Stimulated activated naive B cell treated with anti-CD40 and anti-IgM and Interleukin-4, amounts not matched to agents 10 μg/mL and 1 μg/mL and 100 μg/mL, for 72 hours (primary cell): ENCODE results near the gene LMBR1.
A peak's percentile ranks its signal among the peaks of the same experiment; 100 is the strongest.
"Not testable (repeated sequence)": the region's sequence is repeated elsewhere in the genome, so short reads cannot be mapped to it uniquely, and the experiment has no call there.

ENCODE experiments used
- ATAC-seq, 2 donors: fragments of 150-1000 bp; cut with Tn5 transposase; replicated peaks; 2 replicates each; pipeline ENCODE4 v1.10.0; 2021; ENCODE audit warnings: moderate library complexity in 1 of 2
- DNase-seq: peaks from one replicate; pipeline ENCODE4 v3.0.0; 2021
- H3K27ac Mint-ChIP-seq: one replicate; pipeline ENCODE4 v1.8.0; 2022; ENCODE audit warnings: mild to moderate bottlenecking, mixed read lengths
- H3K27me3 Mint-ChIP-seq, 2 donors: one replicate each; pipeline ENCODE4 v1.8.0; 2022; ENCODE audit warnings: mixed read lengths in 2 of 2
- H3K36me3 Mint-ChIP-seq, 2 donors: one replicate each; pipeline ENCODE4 v1.8.0; 2022; ENCODE audit warnings: mixed read lengths in 2 of 2, mild to moderate bottlenecking in 1 of 2
- H3K4me1 Mint-ChIP-seq, 2 donors: one replicate each; pipeline ENCODE4 v1.8.0; 2022; ENCODE audit warnings: mixed read lengths in 2 of 2, mild to moderate bottlenecking in 1 of 2
- H3K4me3 Mint-ChIP-seq, 2 donors: one replicate each; pipeline ENCODE4 v1.8.0; 2022; ENCODE audit warnings: mild to moderate bottlenecking in 2 of 2, mixed read lengths in 2 of 2, moderate library complexity in 1 of 2
- H3K9me3 Mint-ChIP-seq, 2 donors: one replicate each; pipeline ENCODE4 v1.8.0; 2022; ENCODE audit warnings: mixed read lengths in 2 of 2, mild to moderate bottlenecking in 1 of 2

The LMBR1 gene

GRCh38 chr7:156725073-156725472 lies 167.9 kb downstream of the LMBR1 start:
- H3K9me3 Mint-ChIP-seq = no peaks in the 10 kb centered on the region
- no peak for ATAC-seq
- DNase-seq = no peak

GRCh38 chr7:156722043-156722826 lies 170.7 kb downstream of the LMBR1 start:
- DNase-seq = no peak
- Mint-ChIP-seq H3K27me3 (no peaks in the 10 kb centered on the region), H3K4me3 (no peak overlapping the region), H3K36me3 (peaks cover 14 to 20% of the 10 kb centered on the region in 2 donors), H3K9me3 (no peaks in the 10 kb centered on the region), H3K4me1 (no peaks in the 10 kb centered on the region), H3K27ac (no peak overlapping the region)
- ATAC-seq = no peak

More at GRCh38 chr7:156725073-156725472, 167.9 kb downstream of the LMBR1 start:
- no peaks in the 10 kb centered on the region for H3K27me3 Mint-ChIP-seq
- H3K4me1 Mint-ChIP-seq = no peaks in the 10 kb centered on the region
- no peak overlapping the region for H3K27ac Mint-ChIP-seq
- no peak overlapping the region for H3K4me3 Mint-ChIP-seq
- peaks cover 9 to 15% of the 10 kb centered on the region in 2 donors for H3K36me3 Mint-ChIP-seq

- no peak for DNase-seq
- H3K4me1 Mint-ChIP-seq = peaks cover 8 to 12% of the 10 kb centered on the region in 2 donors
- H3K9me3 Mint-ChIP-seq = peaks cover 14 to 17% of the 10 kb centered on the region in 2 donors
- peaks cover 71 to 80% of the 10 kb centered on the region in 2 donors for H3K36me3 Mint-ChIP-seq
- H3K27ac Mint-ChIP-seq = peak overlapping the region; percentile 42
- no peak overlapping the region for H3K4me3 Mint-ChIP-seq
- ATAC-seq = no peak
- no peaks in the 10 kb centered on the region for H3K27me3 Mint-ChIP-seq
These were observed 189.1 kb downstream of the LMBR1 start for GRCh38 chr7:156703773-156704482.

GRCh38 chr7:156703209-156703608 lies 189.8 kb downstream of the LMBR1 start:
- Mint-ChIP-seq H3K36me3 (peaks cover 71 to 80% of the 10 kb centered on the region in 2 donors), H3K27ac (no peak overlapping the region), H3K4me1 (peaks cover 8 to 12% of the 10 kb centered on the region in 2 donors), H3K4me3 (no peak overlapping the region), H3K9me3 (peaks cover 14 to 15% of the 10 kb centered on the region in 2 donors), H3K27me3 (no peaks in the 10 kb centered on the region)
- no peak for ATAC-seq
- DNase-seq = no peak

GRCh38 chr7:156702399-156702798 lies 190.6 kb downstream of the LMBR1 start:
- DNase-seq (no peak), ATAC-seq (no peak)
- Mint-ChIP-seq H3K4me1 (peaks cover 8 to 12% of the 10 kb centered on the region in 2 donors), H3K27ac (no peak overlapping the region), H3K4me3 (no peak overlapping the region), H3K36me3 (peaks cover 71 to 80% of the 10 kb centered on the region in 2 donors), H3K27me3 (no peaks in the 10 kb centered on the region), H3K9me3 (peaks cover 14 to 18% of the 10 kb centered on the region in 2 donors)

GRCh38 chr7:156701787-156702186 lies 191.2 kb downstream of the LMBR1 start:
- ATAC-seq, H3K27ac Mint-ChIP-seq, DNase-seq, H3K4me3 Mint-ChIP-seq, H3K27me3 Mint-ChIP-seq: not testable (repeated sequence)
- Mint-ChIP-seq H3K9me3 (peaks cover 15 to 20% of the 10 kb centered on the region in 2 donors), H3K36me3 (peaks cover 68 to 80% of the 10 kb centered on the region in 2 donors), H3K4me1 (peaks cover 8 to 12% of the 10 kb centered on the region in 2 donors)

- Mint-ChIP-seq H3K9me3 (peaks cover 17 to 26% of the 10 kb centered on the region in 2 donors), H3K36me3 (peaks cover 67 to 77% of the 10 kb centered on the region in 2 donors)
- H3K4me1 Mint-ChIP-seq, H3K4me3 Mint-ChIP-seq, DNase-seq, H3K27ac Mint-ChIP-seq, H3K27me3 Mint-ChIP-seq, ATAC-seq: not testable (repeated sequence)
These were observed 194.5 kb downstream of the LMBR1 start for GRCh38 chr7:156698512-156698911.

- H3K4me3 Mint-ChIP-seq, H3K27me3 Mint-ChIP-seq, DNase-seq, ATAC-seq, H3K27ac Mint-ChIP-seq, H3K4me1 Mint-ChIP-seq: not testable (repeated sequence)
- Mint-ChIP-seq H3K36me3 (peaks cover 67 to 76% of the 10 kb centered on the region in 2 donors), H3K9me3 (peaks cover 21 to 27% of the 10 kb centered on the region in 2 donors)
These were observed 195.7 kb downstream of the LMBR1 start for GRCh38 chr7:156697283-156697682.

- no peak for ATAC-seq
- no peak overlapping the region for H3K27ac Mint-ChIP-seq
- H3K4me1 Mint-ChIP-seq = peaks cover 3 to 5% of the 10 kb centered on the region in 2 donors
- peaks cover 18 to 19% of the 10 kb centered on the region in 2 donors for H3K9me3 Mint-ChIP-seq
- H3K36me3 Mint-ChIP-seq = peaks cover 49 to 56% of the 10 kb centered on the region in 2 donors
- H3K27me3 Mint-ChIP-seq = no peaks in the 10 kb centered on the region
- no peak overlapping the region for H3K4me3 Mint-ChIP-seq
- no peak for DNase-seq
These were observed 199.4 kb downstream of the LMBR1 start for GRCh38 chr7:156693627-156694026.

GRCh38 chr7:156692849-156693248 lies 200.1 kb downstream of the LMBR1 start:
- no peak for DNase-seq
- peaks cover 17 to 18% of the 10 kb centered on the region in 2 donors for H3K9me3 Mint-ChIP-seq
- no peak overlapping the region for H3K27ac Mint-ChIP-seq
- peaks cover 42 to 48% of the 10 kb centered on the region in 2 donors for H3K36me3 Mint-ChIP-seq
- peaks cover 3 to 5% of the 10 kb centered on the region in 2 donors for H3K4me1 Mint-ChIP-seq
- no peaks in the 10 kb centered on the region for H3K27me3 Mint-ChIP-seq
- ATAC-seq = no peak
- H3K4me3 Mint-ChIP-seq = no peak overlapping the region

GRCh38 chr7:156691764-156692163 lies 201.2 kb downstream of the LMBR1 start:
- peaks cover 3 to 5% of the 10 kb centered on the region in 2 donors for H3K4me1 Mint-ChIP-seq
- no peak overlapping the region for H3K4me3 Mint-ChIP-seq
- ATAC-seq (no peak), DNase-seq (no peak)
- H3K27ac Mint-ChIP-seq = no peak overlapping the region
- H3K36me3 Mint-ChIP-seq = peaks cover 35 to 37% of the 10 kb centered on the region in 2 donors
- H3K9me3 Mint-ChIP-seq = peaks cover 12 to 15% of the 10 kb centered on the region in 2 donors
- no peaks in the 10 kb centered on the region for H3K27me3 Mint-ChIP-seq

- ATAC-seq (no peak), DNase-seq (no peak)
- Mint-ChIP-seq H3K27ac (peak overlapping the region; percentile 4), H3K9me3 (no peaks in the 10 kb centered on the region), H3K4me1 (no peaks in the 10 kb centered on the region), H3K27me3 (no peaks in the 10 kb centered on the region), H3K4me3 (no peak overlapping the region), H3K36me3 (peaks cover 17 to 25% of the 10 kb centered on the region in 2 donors)
These were observed 208.3 kb downstream of the LMBR1 start for GRCh38 chr7:156684661-156685060.

- H3K4me3 Mint-ChIP-seq = no peak overlapping the region
- H3K36me3 Mint-ChIP-seq = peaks cover 17 to 30% of the 10 kb centered on the region in 2 donors
- ATAC-seq = no peak
- peak overlapping the region; percentile 4 for H3K27ac Mint-ChIP-seq
- no peak for DNase-seq
- no peaks in the 10 kb centered on the region for H3K27me3 Mint-ChIP-seq
- H3K4me1 Mint-ChIP-seq = no peaks in the 10 kb centered on the region
- no peaks in the 10 kb centered on the region for H3K9me3 Mint-ChIP-seq
These were observed 208.7 kb downstream of the LMBR1 start for GRCh38 chr7:156684251-156684650.

GRCh38 chr7:156682928-156683327 lies 210.1 kb downstream of the LMBR1 start:
- no peak overlapping the region for H3K4me3 Mint-ChIP-seq
- ATAC-seq (no peak), DNase-seq (no peak)
- no peaks in the 10 kb centered on the region for H3K27me3 Mint-ChIP-seq
- H3K27ac Mint-ChIP-seq = no peak overlapping the region
- H3K9me3 Mint-ChIP-seq = no peaks in the 10 kb centered on the region
- no peaks in the 10 kb centered on the region for H3K4me1 Mint-ChIP-seq
- peaks cover 17 to 43% of the 10 kb centered on the region in 2 donors for H3K36me3 Mint-ChIP-seq
